DMS114 treated with DMSO at 0.1 percent for 48 hours (cell line): Measurements from ENCODE around the gene ZSWIM3.

Experiments used
- DNase-seq: peaks from one replicate; lab custom pipeline; 2025; ENCODE audit not compliant: unreplicated experiment; lab: John Stamatoyannopoulos, UW

Gene ZSWIM3

DNA sequence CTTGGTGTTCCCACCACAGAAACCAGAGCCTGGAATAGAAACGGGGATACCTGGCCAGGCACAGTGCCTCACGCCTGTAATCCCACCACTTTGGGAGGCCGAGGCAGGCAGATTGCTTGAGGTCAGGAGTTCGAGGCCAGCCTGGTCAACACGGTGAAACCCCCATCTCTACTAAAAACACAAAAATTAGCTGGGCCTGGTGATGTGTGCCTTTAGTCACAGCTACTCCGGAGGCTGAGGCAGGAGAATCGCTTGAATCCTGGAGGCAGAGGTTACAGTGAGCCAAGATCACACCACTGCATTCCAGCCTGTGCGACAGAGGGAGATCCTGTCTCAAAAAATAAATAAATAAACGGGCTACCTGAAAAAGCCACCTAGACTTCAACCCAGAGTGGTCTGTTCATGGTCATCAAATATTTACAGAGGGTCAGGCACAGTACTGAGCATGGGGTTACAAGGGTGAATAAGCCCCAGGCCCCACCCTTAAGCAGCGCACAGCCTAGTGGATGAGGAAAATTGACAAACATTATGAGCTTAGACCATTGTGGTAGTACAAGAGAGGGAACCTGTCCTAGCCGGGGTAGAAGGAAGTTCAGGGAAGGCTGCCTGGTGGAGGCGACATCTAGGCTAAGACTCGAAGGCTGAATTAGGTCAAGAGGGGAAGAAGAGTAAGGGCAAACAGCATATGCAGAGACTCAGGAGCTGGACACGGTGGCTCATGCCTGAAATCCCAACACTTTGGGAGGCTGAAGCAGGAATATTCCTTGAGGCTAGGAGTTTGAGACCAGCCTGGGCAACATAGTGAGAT is 69.9 kb downstream of the ZSWIM3 start:
- no peak for DNase-seq
